Activated effector memory CD4-positive, alpha-beta T cell treated with anti-CD3 and anti-CD28 coated beads, Interleukin-2, amount 50 U/mL, for 16 hours (primary cell): ENCODE measurements around the gene FARS2.

Experiments used
- DNase-seq: peaks from one replicate; pipeline ENCODE4 v3.0.0-alpha.2; 2020

FARS2 gene

GRCh38 chr6:5388326-5388725, 127.0 kb downstream of the FARS2 start:
- no peak for DNase-seq

GRCh38 chr6:5389086-5389745, 127.9 kb downstream of the FARS2 start:
- no peak for DNase-seq

GRCh38 chr6:5390177-5390576, 128.9 kb downstream of the FARS2 start:
- no peak for DNase-seq

DNA sequence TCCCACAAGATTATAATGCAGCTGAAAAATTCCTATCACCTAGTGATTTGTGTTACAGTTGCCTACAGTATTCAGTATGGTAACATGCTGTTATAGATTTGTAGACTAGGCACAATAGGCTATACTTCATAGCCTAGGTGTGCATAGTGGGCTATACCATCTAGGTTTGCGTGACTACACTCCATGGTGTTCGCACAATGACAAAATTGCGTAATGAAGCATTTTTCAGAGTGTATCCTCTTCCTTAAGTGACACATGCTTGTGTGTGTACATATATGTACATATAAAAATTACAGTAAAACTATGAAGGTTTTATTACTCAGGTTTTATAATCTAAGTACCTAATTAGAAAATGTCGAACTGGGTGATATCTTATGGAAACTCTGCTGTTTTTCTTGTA, 133.0 kb downstream of the FARS2 start:
- no peak for DNase-seq

- no peak for DNase-seq
Observed at GRCh38 chr6:5395719-5396118, 134.4 kb downstream of the FARS2 start.

DNA sequence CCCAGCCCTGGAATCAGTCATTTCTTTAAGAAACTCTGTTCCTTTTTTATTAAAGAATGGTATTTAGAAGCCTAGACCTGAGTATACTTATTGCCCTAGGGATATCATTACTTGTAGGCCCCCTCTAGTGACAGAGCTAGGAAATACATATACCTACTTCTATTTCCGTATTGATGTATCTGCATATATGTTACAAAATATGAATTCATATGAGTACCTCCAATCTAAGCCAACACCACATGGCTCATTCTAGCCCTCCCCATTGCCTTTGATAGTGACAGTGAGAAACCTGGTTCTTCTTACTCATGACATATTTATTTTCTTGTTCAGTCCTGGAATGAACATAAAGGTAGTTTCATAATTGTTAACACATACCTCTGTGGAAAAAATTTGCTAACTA, 137.2 kb downstream of the FARS2 start:
- DNase-seq, result no peak

DNA sequence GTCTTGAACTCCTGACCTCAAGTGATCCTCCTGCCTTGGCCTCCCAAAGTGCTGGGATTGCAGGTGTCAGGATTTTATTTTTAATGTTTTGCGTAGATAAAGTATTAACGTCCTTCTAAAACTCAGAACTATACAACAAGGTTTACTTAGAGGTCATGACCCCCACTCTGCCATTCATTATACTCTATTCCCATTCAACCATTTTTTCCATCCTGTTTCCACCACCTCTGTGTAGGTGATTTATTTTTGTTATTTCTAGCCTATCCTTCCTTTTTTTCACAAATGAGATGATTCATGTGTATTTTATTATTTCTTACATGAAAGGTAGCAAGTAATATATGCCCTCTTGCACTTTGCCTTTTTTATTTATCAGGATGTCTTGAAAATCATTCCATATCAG, 138.1 kb downstream of the FARS2 start:
- no peak for DNase-seq

DNA sequence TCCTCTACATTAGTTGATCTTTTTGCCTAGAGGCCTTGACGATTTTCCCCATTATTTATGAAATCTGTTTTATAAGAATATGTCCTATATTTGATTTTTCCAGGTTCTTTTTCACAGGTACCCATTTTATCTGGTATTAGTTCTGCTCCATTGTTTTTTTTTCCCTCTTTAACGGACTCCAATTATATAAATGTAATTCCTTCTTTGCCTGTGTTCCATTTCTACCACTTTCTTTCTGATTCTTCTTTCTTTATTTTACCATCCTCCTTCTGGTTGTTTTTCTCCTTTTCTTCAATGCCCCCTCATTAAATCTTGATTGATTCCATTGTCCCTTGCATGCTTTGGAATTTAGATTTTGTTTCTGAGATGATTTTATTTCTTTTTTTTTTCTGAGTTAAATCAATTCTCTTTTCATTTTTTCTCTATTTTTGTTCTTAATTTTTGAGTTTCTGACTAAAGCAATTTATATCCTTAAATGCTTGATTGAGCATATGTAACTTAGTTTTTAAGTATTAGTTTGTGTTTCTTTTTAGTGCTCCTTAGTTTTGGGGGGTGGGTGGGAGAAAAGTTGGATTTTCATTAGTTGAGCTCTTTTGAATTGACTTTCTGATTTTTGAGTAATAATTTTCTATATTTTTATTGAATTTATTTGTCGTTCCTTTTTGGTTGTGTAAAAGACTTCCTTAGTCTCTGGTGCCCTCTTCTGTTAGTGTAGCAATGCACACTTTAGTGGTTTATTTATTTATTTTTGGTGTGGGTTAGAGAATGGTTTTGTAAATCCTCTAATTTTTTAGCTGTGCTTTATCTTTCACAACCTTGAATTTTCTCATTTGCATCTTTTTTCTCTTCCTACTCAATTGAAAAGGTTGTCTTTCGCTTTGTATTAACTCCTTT, 140.8 kb downstream of the FARS2 start:
- DNase-seq, result no peak

GRCh38 chr6:5403076-5403475, 141.8 kb downstream of the FARS2 start:
- no peak for DNase-seq

DNA sequence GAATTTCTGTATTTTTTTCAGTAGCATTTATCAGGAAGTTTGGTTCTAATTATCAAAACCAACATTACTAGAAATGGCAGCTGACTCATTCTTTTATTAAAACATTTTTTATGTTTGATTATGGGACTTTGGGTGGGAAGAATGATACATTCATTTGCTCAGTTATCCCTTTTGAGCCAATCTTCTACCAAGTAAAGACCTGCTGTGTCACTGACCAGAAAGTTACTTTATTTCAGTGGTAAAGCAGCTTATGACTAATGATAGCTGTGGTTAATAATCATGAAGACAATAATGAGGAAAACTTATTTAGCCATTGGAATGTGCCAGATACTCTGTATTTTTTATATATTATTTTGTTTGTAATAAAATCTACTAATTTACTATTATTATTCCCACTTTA, 142.3 kb downstream of the FARS2 start:
- DNase-seq, result no peak

DNA sequence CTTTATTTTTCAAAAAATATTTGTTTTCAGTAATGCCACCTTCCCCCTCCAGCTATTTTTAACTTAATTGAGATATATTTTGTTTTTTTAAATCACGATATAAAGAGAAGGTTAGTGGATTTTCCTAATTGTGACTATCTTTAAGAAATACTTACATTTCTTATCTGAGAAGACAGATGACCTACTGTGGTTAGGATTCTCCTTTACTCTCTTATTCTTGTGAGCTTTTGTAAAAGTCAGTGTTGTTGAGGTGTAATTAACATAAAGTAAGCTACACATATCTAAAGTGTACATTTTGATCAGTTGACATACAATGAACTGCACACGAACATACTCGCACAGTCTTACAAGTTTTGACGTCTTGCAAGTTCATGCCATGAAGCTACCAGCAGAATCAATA, 144.7 kb downstream of the FARS2 start:
- DNase-seq, result no peak

GRCh38 chr6:5411414-5411813, 150.1 kb downstream of the FARS2 start:
- no peak for DNase-seq

GRCh38 chr6:5412017-5412416, 150.7 kb downstream of the FARS2 start:
- DNase-seq, result no peak

DNA sequence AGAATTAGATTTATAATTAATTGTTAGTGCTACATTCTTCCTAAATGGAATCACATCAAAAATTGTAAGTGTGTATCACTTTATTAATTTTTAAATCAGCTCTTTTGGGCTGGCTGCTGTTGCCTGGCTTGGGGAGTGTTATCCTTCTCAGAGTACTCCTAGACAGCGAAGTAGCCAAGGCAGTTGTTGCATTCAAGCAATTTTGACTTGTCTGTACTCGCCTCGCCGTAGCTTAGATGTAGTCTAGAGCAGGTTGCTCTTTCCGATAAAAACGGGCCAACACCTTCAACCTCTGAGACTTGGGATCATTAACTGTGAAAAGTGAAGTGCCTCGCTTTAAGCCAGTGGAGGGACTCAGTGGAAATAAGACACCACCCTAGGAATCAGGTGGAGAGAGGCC, 151.3 kb downstream of the FARS2 start:
- no peak for DNase-seq

GRCh38 chr6:5416250-5416649, 154.9 kb downstream of the FARS2 start:
- no peak for DNase-seq

- no peak for DNase-seq
Observed at GRCh38 chr6:5422321-5422915, 161.1 kb downstream of the FARS2 start.

DNA sequence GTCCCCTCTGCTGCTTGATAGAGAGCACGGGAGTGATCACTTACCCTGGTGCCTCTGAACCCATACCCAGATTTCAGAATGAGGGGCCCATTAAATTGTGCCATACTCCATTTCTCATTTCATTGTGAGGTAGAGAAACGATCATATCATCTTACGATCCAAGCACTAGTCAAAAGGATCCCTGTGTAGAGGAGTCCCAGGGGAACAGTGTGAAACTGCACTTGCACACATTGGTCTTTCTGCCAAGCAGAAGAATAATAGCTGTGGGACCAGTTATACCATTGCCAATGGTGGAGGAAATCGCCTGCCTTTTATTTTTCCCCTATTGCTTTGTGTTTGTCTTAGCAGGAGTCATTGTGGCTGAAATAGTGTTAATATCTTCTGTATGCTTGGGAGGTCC, 161.9 kb downstream of the FARS2 start:
- no peak for DNase-seq

- DNase-seq, result no peak
Observed at GRCh38 chr6:5424726-5425125, 163.4 kb downstream of the FARS2 start.

GRCh38 chr6:5425267-5425666, 164.0 kb downstream of the FARS2 start:
- no peak for DNase-seq

- DNase-seq, result no peak
Observed at GRCh38 chr6:5425797-5426196, 164.5 kb downstream of the FARS2 start.

DNA sequence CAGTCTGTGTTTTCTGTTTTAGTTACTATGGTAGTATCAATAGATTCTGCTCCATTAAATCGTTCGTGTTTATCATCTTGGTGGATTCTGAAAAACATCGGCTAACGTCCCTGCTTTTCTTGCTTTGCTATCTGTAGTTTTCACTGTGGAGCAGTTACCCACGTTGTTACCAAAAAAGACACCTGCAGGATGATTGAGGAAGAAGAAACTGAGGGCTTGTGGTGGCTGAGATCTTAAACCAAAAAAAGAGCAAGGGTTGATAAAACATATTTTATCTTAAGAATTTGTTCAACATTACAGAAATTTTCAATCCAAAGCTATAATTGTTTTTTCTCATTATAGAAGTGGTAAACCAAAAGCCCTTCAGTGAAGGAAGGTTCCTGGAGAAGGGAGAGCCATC, 166.3 kb downstream of the FARS2 start:
- DNase-seq, result no peak

DNA sequence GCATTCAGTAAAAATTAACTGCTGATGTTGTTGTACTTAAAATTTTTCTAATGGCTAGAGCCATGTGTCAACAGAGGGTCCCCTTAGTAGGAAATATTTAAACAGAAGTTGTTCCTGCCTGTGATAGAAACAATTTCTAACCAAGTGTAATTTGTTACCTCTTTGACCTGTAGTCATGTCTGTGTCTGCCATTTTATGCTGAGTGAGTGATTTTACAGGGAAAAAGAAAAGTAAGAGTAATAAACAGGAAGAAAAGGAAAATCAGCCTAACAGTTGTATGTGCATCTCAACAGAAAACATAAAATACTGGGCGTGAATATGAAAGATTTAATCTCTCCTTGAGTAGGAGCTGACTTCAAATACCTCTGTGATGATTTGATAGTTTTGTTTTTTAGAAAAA, 172.0 kb downstream of the FARS2 start:
- no peak for DNase-seq

GRCh38 chr6:5435449-5435848, 174.1 kb downstream of the FARS2 start:
- DNase-seq, result no peak

DNA sequence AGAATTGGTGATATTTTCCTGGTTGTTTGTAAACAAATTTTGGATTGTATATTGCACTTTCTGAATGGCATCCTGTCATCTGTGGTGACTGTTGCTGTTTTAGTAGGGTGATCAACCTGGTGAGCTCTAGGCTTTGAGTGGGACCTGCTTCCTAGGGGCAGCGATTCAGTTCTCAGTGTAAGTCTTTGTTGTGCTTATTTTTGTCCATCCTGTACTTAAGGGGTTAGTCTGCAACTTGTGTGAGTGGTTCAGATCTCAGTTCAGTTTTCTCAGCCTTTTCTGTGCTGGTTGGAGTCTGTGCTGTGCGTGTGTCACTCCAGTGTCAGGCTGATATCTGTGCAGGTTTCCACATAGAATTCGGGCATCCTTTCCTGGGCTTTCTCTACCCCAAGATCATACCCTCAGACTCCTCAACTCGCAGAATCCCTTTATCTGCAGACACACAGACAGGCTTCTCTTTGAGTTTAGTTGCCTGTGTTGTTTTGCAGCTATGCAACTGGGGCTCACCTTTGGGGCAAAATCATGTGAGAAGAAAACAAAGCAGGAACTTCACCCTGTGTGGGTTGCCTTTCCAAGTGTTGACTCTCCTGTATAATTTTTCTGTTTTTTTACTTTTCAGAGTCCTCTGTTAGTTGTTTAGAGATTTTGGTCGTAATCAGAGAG, 177.7 kb downstream of the FARS2 start:
- no peak for DNase-seq
